Mucosa of descending colon (tissue), 3 donors: Measurements from ENCODE around the gene VASH2. TPM values are rescaled to one million over a fixed set of nuclear protein-coding genes. Genes with fewer than 3 reads are reported as not detected.
"Not testable (repeated sequence)": the region's sequence is repeated elsewhere in the genome, so short reads cannot be mapped to it uniquely, and the experiment has no call there.

Experiments used
- ATAC-seq: fragments of 200-7000 bp; cut with Tn5 transposase; one replicate; pipeline ENCODE4 v1.9.1; 2020; ENCODE audit warnings: mild to moderate bottlenecking, moderate library complexity
- DNase-seq, 3 donors: peaks; one replicate each; pipeline ENCODE4 v3.0.0-alpha.2; 2020
- H3K36me3 ChIP-seq: fragments of 200-600 bp; one replicate; pipeline ENCODE4 v1.8.0; 2021; ENCODE audit warnings: low read depth, mild to moderate bottlenecking
- H3K4me1 ChIP-seq: fragments of 200-600 bp; one replicate; pipeline ENCODE4 v1.8.0; 2021; ENCODE audit warnings: low read depth, mild to moderate bottlenecking
- H3K4me3 ChIP-seq: fragments of 200-600 bp; one replicate; pipeline ENCODE4 v1.8.0; 2021; ENCODE audit warnings: mild to moderate bottlenecking
- H3K9me3 ChIP-seq: fragments of 200-600 bp; one replicate; pipeline ENCODE4 v1.8.0; 2021; ENCODE audit warnings: mild to moderate bottlenecking
- intact Hi-C, 2 donors: fragments of 100-400 bp; cut with DNase I in 1 of 2; cut with micrococcal nuclease in 1 of 2; formaldehyde crosslinking; loops; one replicate each; pipeline versions ENCODE4 v1.11.0 to v1.11.1; 2022; cut with DNase I, micrococcal nuclease
- total RNA-seq, 3 donors: library from RNA; stranded (reverse); fragmentation: NEBNext Ultra II Directional in 2 of 3; extraction: Animal tissue kit (Norgen Biotek cat#: 25700) in 2 of 3; gene quantifications; one replicate each; pipeline versions ENCODE4 v1.2.1 to v1.2.4, GENCODE V29; 2021 to 2023
- TF ChIP-seq, protein P1 (sequence below): fragments of 200-600 bp; IDR thresholded peaks from one replicate; pipeline ENCODE4 v1.8.0; 2022; ENCODE audit warnings: antibody characterized with exemption, mild to moderate bottlenecking
- donor health status: DM: no; HTN: no; CAD: no; lungs with moderate emphysema.
- donor health status: DM: no; HTN: no; CAD: no.
- donor health status: DM: no; HTN: yes; CAD: no.

VASH2 gene
- total RNA-seq, 3 donors from 2014 or later, result 0.25 to 0.78 (median 0.41) TPM

DNA sequence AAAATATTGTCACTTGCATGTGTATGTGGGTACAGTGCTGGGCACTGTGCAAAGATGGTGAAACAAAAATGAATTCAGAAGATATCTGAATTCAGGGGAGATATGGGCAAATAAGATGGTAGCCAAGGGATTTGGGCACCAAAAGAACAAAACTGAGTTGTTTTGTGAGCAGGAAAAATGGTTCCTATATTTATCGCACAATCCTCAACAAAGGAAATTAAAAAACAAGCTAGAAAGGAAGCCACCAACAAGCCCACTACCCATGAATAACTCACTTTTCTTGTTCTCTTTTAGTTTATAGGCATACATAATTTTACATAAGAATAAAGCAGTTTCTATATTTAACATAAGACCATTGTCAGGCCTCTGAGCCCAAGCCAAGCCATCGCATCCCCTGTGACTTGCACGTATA is 40.7 kb upstream of the VASH2 start:
- Histone ChIP-seq H3K36me3 (no peaks in the 10 kb centered on the region), H3K4me1 (no peaks in the 10 kb centered on the region), H3K4me3 (no peak overlapping the region), H3K9me3 (no peaks in the 10 kb centered on the region)
- no peak for ATAC-seq
- no peak for DNase-seq
- TF ChIP-seq, protein P1, sequence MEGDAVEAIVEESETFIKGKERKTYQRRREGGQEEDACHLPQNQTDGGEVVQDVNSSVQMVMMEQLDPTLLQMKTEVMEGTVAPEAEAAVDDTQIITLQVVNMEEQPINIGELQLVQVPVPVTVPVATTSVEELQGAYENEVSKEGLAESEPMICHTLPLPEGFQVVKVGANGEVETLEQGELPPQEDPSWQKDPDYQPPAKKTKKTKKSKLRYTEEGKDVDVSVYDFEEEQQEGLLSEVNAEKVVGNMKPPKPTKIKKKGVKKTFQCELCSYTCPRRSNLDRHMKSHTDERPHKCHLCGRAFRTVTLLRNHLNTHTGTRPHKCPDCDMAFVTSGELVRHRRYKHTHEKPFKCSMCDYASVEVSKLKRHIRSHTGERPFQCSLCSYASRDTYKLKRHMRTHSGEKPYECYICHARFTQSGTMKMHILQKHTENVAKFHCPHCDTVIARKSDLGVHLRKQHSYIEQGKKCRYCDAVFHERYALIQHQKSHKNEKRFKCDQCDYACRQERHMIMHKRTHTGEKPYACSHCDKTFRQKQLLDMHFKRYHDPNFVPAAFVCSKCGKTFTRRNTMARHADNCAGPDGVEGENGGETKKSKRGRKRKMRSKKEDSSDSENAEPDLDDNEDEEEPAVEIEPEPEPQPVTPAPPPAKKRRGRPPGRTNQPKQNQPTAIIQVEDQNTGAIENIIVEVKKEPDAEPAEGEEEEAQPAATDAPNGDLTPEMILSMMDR, result no peak
- intact Hi-C loops, result no loop called here

DNA sequence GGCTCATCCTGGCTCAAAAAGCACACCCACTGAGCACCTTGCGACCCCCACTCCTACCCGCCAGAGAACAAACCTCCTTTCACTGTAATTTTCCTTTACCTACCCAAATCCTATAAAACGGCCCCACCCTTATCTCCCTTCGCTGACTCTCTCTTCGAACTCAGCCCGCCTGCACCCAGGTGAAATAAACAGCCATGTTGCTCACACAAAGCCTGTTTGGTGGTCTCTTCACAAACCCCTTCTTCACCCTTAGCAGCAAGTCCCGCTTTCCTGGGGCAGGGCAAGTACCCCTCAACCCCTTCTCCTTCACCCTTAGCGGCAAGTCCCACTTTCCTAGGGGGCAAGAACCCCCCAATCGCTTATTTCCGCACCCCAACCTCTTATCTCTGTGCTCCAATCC is 40.1 kb upstream of the VASH2 start:
- H3K4me1 ChIP-seq, H3K36me3 ChIP-seq, intact Hi-C loops, ATAC-seq, DNase-seq, H3K4me3 ChIP-seq, H3K9me3 ChIP-seq: not testable (repeated sequence)

DNA sequence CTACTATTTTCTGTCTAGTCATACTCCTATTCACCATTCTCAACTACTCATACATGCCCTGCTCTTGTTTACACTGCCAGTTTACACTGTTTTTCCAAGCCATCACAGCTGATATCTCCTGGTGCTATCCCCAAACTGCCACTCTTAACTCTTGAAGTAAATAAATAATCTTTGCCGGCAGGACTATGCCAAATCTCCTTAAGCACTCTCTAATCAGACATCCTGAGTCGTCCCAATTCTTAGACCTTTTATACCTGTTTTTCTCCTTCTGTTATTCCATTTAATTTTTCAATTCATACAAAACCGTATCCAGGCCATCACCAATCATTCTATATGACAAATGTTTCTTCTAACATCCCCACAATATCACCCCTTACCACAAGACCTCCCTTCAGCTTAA is 36.7 kb upstream of the VASH2 start:
- H3K9me3 ChIP-seq, H3K36me3 ChIP-seq, DNase-seq, H3K4me3 ChIP-seq, intact Hi-C loops, ATAC-seq, H3K4me1 ChIP-seq: not testable (repeated sequence)

DNA sequence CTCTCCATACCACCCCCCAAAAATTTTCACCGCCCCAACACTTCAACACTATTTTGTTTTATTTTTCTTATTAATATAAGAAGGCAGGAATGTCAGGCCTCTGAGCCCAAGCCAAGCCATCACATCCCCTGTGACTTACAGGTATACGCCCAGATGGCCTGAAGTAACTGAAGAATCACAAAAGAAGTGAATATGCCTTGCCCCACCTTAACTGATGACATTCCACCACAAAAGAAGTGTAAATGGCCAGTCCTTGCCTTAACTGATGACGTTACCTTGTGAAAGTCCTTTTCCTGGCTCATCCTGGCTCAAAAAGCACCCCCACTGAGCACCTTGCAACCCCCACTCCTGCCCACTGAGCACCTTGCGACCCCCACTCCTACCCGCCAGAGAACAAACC is 36.2 kb upstream of the VASH2 start:
- intact Hi-C loops, H3K4me3 ChIP-seq, H3K4me1 ChIP-seq, H3K36me3 ChIP-seq, ATAC-seq, DNase-seq, H3K9me3 ChIP-seq: not testable (repeated sequence)

DNA sequence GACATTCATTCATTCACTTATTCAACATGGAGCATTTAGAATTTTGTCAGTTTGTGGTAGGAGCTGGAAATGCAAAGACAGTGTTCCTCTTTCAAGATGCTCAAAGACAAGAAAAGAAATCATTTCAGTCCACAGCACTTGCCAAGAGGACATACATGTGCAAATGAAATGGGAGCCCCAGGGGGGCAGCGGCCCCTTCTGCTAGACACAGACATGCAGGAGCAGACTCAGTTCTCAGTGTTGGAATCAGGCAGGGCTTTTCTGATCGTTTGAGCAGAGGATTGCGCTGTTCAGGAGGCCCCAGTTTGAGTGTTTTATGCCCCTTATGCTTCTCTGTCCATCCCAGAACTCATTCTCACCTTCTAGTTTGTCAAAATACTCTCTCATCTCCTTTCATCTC is 35.6 kb upstream of the VASH2 start:
- H3K4me1 ChIP-seq, result no peaks in the 10 kb centered on the region
- DNase-seq (no peak), ATAC-seq (no peak)
- H3K4me3 ChIP-seq, result no peak overlapping the region
- intact Hi-C loops, result no loop called here
- no peaks in the 10 kb centered on the region for H3K9me3 ChIP-seq
- no peaks in the 10 kb centered on the region for H3K36me3 ChIP-seq
- TF ChIP-seq, protein P1, result no peak

DNA sequence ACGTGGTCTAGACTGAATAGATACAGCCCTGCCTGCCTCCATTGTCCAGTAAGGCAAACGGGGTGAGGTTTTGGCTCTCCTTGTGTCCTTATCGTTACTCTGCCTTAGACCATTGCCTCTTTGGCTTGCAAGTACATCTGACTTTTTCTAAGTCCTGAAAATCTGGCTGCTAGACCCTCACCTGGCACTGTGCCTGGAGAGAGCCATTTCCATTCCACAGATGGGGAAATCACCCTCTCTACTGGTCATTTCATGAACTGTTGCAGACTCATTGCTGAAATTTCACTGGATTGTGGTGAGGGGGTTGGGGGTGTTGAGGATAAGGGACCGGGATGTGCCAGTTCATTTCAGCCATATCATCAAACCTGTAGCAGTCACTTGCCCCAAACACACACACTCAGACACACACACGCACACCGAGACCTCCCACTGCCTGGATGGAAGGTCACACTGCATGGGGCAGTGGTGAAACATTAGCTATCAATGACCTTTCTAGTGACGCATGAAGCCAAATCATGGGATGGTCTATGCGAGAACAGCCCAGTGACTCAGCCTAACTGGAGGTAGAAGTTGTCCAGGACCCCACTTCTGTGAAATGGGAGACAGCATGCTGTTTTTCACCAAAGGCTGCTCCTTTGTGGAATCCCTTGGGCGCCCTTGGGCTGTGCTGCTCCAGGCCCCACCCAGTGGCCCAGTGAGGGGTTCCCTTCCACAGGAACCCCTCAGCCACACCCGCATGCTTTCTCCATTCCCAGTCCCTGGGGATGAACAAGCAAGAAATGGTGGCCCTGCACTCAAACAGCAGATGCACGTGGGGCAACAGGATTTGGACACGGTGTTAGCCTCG is 34.9 kb upstream of the VASH2 start:
- intact Hi-C loops, result no loop called here
- TF ChIP-seq, protein P1, result no peak
- Histone ChIP-seq H3K9me3 (no peaks in the 10 kb centered on the region), H3K4me3 (no peak overlapping the region), H3K36me3 (no peaks in the 10 kb centered on the region), H3K4me1 (no peaks in the 10 kb centered on the region)
- ATAC-seq (no peak), DNase-seq (peak in 1 of 3 donors; percentile 20)

DNA sequence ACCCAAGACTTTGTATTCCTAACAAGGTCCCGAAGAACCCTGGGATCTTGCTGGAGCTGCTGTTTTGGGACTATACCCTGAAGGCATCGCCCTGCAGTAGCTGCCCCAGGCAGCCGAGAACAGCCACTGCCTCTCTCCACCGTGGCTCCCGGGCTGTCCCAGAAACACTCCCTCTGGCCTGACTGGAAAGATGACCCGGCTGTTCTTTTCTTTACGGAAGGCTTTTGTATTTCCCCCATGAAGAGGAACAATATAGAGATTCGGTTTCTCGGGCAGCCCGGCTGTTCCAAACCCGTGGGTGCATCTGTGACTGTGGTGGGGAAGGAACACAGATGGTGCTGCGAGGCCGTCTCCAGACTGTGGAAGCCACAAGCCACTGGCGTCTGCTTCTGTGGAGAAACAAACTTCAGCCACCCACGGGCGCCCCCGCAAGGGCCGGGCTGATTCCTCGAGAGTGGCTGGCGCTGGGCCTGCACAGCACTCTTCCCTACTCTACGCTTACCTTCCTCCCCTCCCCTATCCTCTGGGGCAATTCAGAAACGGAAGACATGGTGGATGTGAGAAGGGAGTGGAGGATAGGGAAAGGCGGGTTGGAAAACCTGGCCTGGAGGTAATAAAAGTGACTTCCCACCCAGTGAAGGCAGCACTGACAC is 33.7 kb upstream of the VASH2 start:
- Histone ChIP-seq H3K4me1 (no peaks in the 10 kb centered on the region), H3K4me3 (no peak overlapping the region), H3K36me3 (no peaks in the 10 kb centered on the region), H3K9me3 (no peaks in the 10 kb centered on the region)
- peak in 2 of 3 donors; percentile 28 to 37 for DNase-seq
- TF ChIP-seq, protein P1, result no peak
- intact Hi-C loops, result no loop called here
- peak; percentile 79 for ATAC-seq
